IMR-90 (cell line): ENCODE measurements around the gene LRIG1. TPM values are rescaled to one million over a fixed set of nuclear protein-coding genes. Genes with fewer than 3 reads are reported as not detected.

Source experiments
- ATAC-seq: fragments of 200-7000 bp; cut with Tn5 transposase; 2 replicates; pipeline ENCODE4 v1.9.1; 2020; ENCODE audit warnings: low read depth, mild to moderate bottlenecking, moderate library complexity
- BruUV-seq: library from RNA; stranded (reverse); fragments of 400-500 nt; replicated peaks from 2 replicates; lab custom pipeline; 2021; lab: Mats Ljungman, UMichigan
- CTCF ChIA-PET: fragments of 300-600 bp; formaldehyde crosslinking; extraction: SDS; loops from one replicate; lab custom pipeline; 2021; ENCODE audit warnings: antibody characterized with exemption; lab: Yijun Ruan, JAX
- POLR2A ChIA-PET: fragments of 300-600 bp; sonication (Branson Sonifier 250); formaldehyde crosslinking; loops from one replicate; lab custom pipeline; 2022; ENCODE audit warnings: antibody characterized with exemption; ENCODE audit not compliant: unreplicated experiment; lab: Charles Lee
- DNase-seq: peaks from one replicate; pipeline ENCODE4 v3.0.0; 2013
- H2AFZ ChIP-seq: replicated peaks from 2 replicates; pipeline ENCODE3; 2013; ENCODE audit warnings: low read length, mild to moderate bottlenecking; ENCODE audit not compliant: poor library complexity
- H2AK5ac ChIP-seq: 2 replicates; pipeline ENCODE4 v1.6.1; 2013; ENCODE audit warnings: low read depth, low read length, inconsistent platforms
- H2AK9ac ChIP-seq: replicated peaks from 2 replicates; pipeline ENCODE3; 2013; ENCODE audit warnings: mild to moderate bottlenecking, low read depth, low read length, moderate library complexity; ENCODE audit not compliant: poor library complexity
- H2BK120ac ChIP-seq: 2 replicates; pipeline ENCODE4 v1.6.1; 2013; ENCODE audit warnings: low read depth, low read length, inconsistent platforms
- H2BK15ac ChIP-seq: 3 replicates; pipeline ENCODE4 v1.6.1; 2013; ENCODE audit warnings: low read depth, low read length, inconsistent platforms
- H2BK20ac ChIP-seq: 2 replicates; pipeline ENCODE4 v1.6.1; 2013; ENCODE audit warnings: low read depth, mild to moderate bottlenecking, inconsistent platforms, low read length, moderate library complexity
- H2BK5ac ChIP-seq: 2 replicates; pipeline ENCODE4 v1.6.1; 2013; ENCODE audit warnings: mild to moderate bottlenecking, low read depth, low read length, inconsistent platforms; ENCODE audit not compliant: poor library complexity, severe bottlenecking
- H3K14ac ChIP-seq: replicated peaks from 2 replicates; pipeline ENCODE4 v1.6.1; 2013; ENCODE audit warnings: low read depth, low read length, inconsistent platforms
- H3K18ac ChIP-seq: 2 replicates; pipeline ENCODE4 v1.6.1; 2013; ENCODE audit warnings: low read depth, low read length, control low read depth
- H3K23ac ChIP-seq: 2 replicates; pipeline ENCODE4 v1.6.1; 2013; ENCODE audit warnings: low read depth, low read length, inconsistent platforms
- H3K27ac ChIP-seq: 2 replicates; pipeline ENCODE4 v1.5.1; 2013; ENCODE audit warnings: mild to moderate bottlenecking, control low read depth, low read length; ENCODE audit not compliant: insufficient read depth
- H3K27me3 ChIP-seq: 2 replicates; pipeline ENCODE4 v1.6.1; 2013; ENCODE audit warnings: low read length; ENCODE audit not compliant: control insufficient read depth, insufficient read depth
- H3K36me3 ChIP-seq: 2 replicates; pipeline ENCODE4 v1.6.1; 2013; ENCODE audit warnings: low read length, mixed read lengths; ENCODE audit not compliant: control insufficient read depth, insufficient read depth
- H3K4ac ChIP-seq: 2 replicates; pipeline ENCODE4 v1.6.1; 2013; ENCODE audit warnings: low read depth, low read length, inconsistent platforms
- H3K4me1 ChIP-seq: 2 replicates; pipeline ENCODE4 v1.6.1; 2013; ENCODE audit warnings: low read length, mixed read lengths; ENCODE audit not compliant: control insufficient read depth, insufficient read depth
- H3K4me2 ChIP-seq: 2 replicates; pipeline ENCODE4 v1.6.1; 2013; ENCODE audit warnings: low read depth, mild to moderate bottlenecking, control low read depth, low read length, moderate library complexity
- H3K4me3 ChIP-seq: 2 replicates; pipeline ENCODE4 v1.5.1; 2013; ENCODE audit warnings: low read depth, mild to moderate bottlenecking, control low read depth, low read length, moderate library complexity; ENCODE audit not compliant: insufficient read depth
- H3K56ac ChIP-seq: 2 replicates; pipeline ENCODE4 v1.6.1; 2013; ENCODE audit warnings: low read length, inconsistent platforms; ENCODE audit not compliant: insufficient read depth; ENCODE audit errors: extremely low read depth
- H3K79me1 ChIP-seq, 2 experiments: 2 replicates each; pipeline ENCODE4 v1.6.1; 2013; ENCODE audit warnings: low read length in 2 of 2, inconsistent platforms in 1 of 2, low read depth in 1 of 2
- H3K9ac ChIP-seq: 2 replicates; pipeline ENCODE4 v1.6.1; 2013; ENCODE audit warnings: low read depth, low read length, control low read depth
- H3K9me1 ChIP-seq: 2 replicates; pipeline ENCODE4 v1.6.1; 2013; ENCODE audit warnings: low read length, inconsistent platforms; ENCODE audit not compliant: insufficient read depth
- H3K9me3 ChIP-seq: 2 replicates; pipeline ENCODE4 v1.6.1; 2013; ENCODE audit warnings: low read length; ENCODE audit not compliant: control insufficient read depth, insufficient read depth
- H4K20me1 ChIP-seq: 2 replicates; pipeline ENCODE4 v1.6.1; 2013; ENCODE audit warnings: low read length, inconsistent platforms; ENCODE audit not compliant: insufficient read depth
- H4K5ac ChIP-seq: 2 replicates; pipeline ENCODE4 v1.6.1; 2013; ENCODE audit warnings: mild to moderate bottlenecking, low read depth, low read length, control low read depth
- H4K8ac ChIP-seq, 2 experiments: 2 replicates each; pipeline ENCODE4 v1.6.1; 2013; ENCODE audit warnings: low read depth in 2 of 2, low read length in 2 of 2, control low read depth in 1 of 2, inconsistent platforms in 1 of 2
- H4K91ac ChIP-seq: 2 replicates; pipeline ENCODE4 v1.6.1; 2013; ENCODE audit warnings: low read depth, low read length, inconsistent platforms; ENCODE audit not compliant: insufficient read depth
- BHLHE40 ChIP-seq: fragments of 150-350 bp; IDR thresholded peaks from 2 replicates; pipeline ENCODE4 v1.6.1; 2016; ENCODE audit warnings: mild to moderate bottlenecking, low read depth, low read length
- CEBPB ChIP-seq: IDR thresholded peaks from 2 replicates; pipeline ENCODE4 v1.6.1; 2012; ENCODE audit warnings: low read depth, low read length, improper control_type of control experiment
- CHD1 ChIP-seq: IDR thresholded peaks from 2 replicates; pipeline ENCODE4 v1.6.1; 2012; ENCODE audit warnings: low read depth, low read length, improper control_type of control experiment
- FOS ChIP-seq: fragments of 150-350 bp; IDR thresholded peaks from 2 replicates; pipeline ENCODE4 v1.6.1; 2016; ENCODE audit warnings: low read depth, low read length
- MAFK ChIP-seq: IDR thresholded peaks from 2 replicates; pipeline ENCODE4 v1.6.1; 2012; ENCODE audit warnings: low read depth, low read length, improper control_type of control experiment
- MAZ ChIP-seq: IDR thresholded peaks from 2 replicates; pipeline ENCODE4 v1.6.1; 2012; ENCODE audit warnings: low read depth, mild to moderate bottlenecking, low read length, improper control_type of control experiment, moderate library complexity, borderline replicate concordance
- MXI1 ChIP-seq: IDR thresholded peaks from 2 replicates; pipeline ENCODE4 v1.6.1; 2012; ENCODE audit warnings: low read depth, mild to moderate bottlenecking, low read length, moderate library complexity, borderline replicate concordance
- NFE2L2 ChIP-seq: fragments of 150-350 bp; IDR thresholded peaks from 2 replicates; pipeline ENCODE4 v1.6.1; 2016; ENCODE audit warnings: low read depth, mild to moderate bottlenecking, low read length
- POLR2A ChIP-seq: IDR thresholded peaks from 2 replicates; pipeline ENCODE4 v1.6.1; 2012; ENCODE audit warnings: mild to moderate bottlenecking, low read depth, low read length
- RAD21 ChIP-seq: IDR thresholded peaks from 2 replicates; pipeline ENCODE4 v1.6.1; 2012; ENCODE audit warnings: low read length, improper control_type of control experiment
- RCOR1 ChIP-seq: IDR thresholded peaks from 2 replicates; pipeline ENCODE4 v1.6.1; 2012; ENCODE audit warnings: mild to moderate bottlenecking, low read length, improper control_type of control experiment; ENCODE audit not compliant: insufficient replicate concordance
- RFX5 ChIP-seq: IDR thresholded peaks from 2 replicates; pipeline ENCODE4 v1.8.0; 2012; ENCODE audit warnings: low read depth, mild to moderate bottlenecking, low read length, moderate library complexity
- SMC3 ChIP-seq: fragments of 150-350 bp; IDR thresholded peaks from 2 replicates; pipeline ENCODE4 v1.6.1; 2016; ENCODE audit warnings: low read depth, mild to moderate bottlenecking, antibody characterized with exemption, low read length, moderate library complexity
- WGBS, 2 experiments: methylation state at CpG; one replicate each; pipeline versions ENCODE4 v1.1.5 to v1.1.7; 2013; ENCODE audit warnings: missing lambda C conversion rate in 2 of 2; ENCODE audit not compliant: insufficient read length in 1 of 2; ENCODE audit errors: extremely low coverage in 2 of 2; 5-methylcytosine and 5-hydroxymethylcytosine counted together
- dilution Hi-C: fragments of 300-500 bp; cut with HindIII; formaldehyde crosslinking; loops from one replicate; pipeline ENCODE4 v1.14.3; 2018; ENCODE audit warnings: low sequenced_read_pairs; ENCODE audit not compliant: unreplicated experiment
- in situ Hi-C: fragments of 300-500 bp; cut with MboI; formaldehyde crosslinking; loops from 3 replicates; pipeline ENCODE4 v1.14.3; 2019; ENCODE audit warnings: low sequenced_read_pairs, inconsistent platforms, mixed read lengths
- intact Hi-C: fragments of 100-400 bp; cut with micrococcal nuclease; formaldehyde crosslinking; loops from 2 replicates; pipeline ENCODE4 v1.10.0; 2022
- polyA plus RNA-seq, 3 experiments: library from polyadenylated mRNA; depleted of rRNA; stranded (reverse); fragments of >200 nt; gene quantifications; 2 replicates each; pipeline ENCODE4 v1.2.3, GENCODE V29; 2012; ENCODE audit warnings: low replicate concordance in 1 of 3
- total RNA-seq: library from RNA; depleted of rRNA; stranded (reverse); fragments of >200 nt; gene quantifications from 2 replicates; pipeline ENCODE4 v1.2.3, GENCODE V29; 2012
- TF ChIP-seq, protein P1 (sequence below): fragments of 150-350 bp; IDR thresholded peaks from 2 replicates; pipeline ENCODE4 v1.6.1; 2016; ENCODE audit warnings: low read depth, mild to moderate bottlenecking, low read length, moderate library complexity, borderline replicate concordance
- TF ChIP-seq, protein P2 (sequence below): conservative IDR thresholded peaks from 2 replicates; pipeline ENCODE4 v1.5.1; 2012; ENCODE audit warnings: mild to moderate bottlenecking, low read depth, low read length, improper control_type of control experiment
- TF ChIP-seq, protein P3 (sequence below): fragments of 150-350 bp; IDR thresholded peaks from 2 replicates; pipeline ENCODE4 v1.6.1; 2017; ENCODE audit warnings: mild to moderate bottlenecking, antibody characterized with exemption, low read length, low read depth

The LRIG1 gene
- total and polyA plus RNA-seq, 2 of the 4 experiments (the other 2 are of a cell fraction) = 62.8 to 87.8 TPM

DNA sequence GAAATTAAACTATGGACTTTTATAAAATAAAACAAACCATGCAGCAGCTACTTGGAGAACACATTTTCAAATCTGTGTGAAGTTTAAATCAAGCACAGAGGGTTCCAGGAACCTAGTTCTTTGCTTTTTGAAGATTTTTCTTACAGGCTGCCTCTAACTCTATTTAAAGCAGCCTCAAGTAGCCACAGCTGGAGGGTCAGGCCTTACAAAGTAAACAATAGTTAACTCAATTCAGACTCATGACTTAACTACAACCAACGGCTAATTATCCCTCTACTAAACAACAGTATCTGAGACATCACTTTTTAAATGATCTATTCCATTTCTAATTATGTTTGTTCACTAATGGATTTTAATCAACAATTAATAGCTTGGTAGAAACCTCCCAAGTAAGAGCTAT, 9.8 kb downstream of the LRIG1 start:
- Histone ChIP-seq H3K23ac (no peak overlapping the region), H3K14ac (no peak overlapping the region), H2BK20ac (no peak overlapping the region), H2BK5ac (peak overlapping the region; percentile 11), H2BK15ac (no peak overlapping the region), H3K9me3 (no peaks in the 10 kb centered on the region), H4K5ac (no peak overlapping the region), H3K4ac (no peak overlapping the region), H3K27ac (no peak overlapping the region), H2AFZ (no peak overlapping the region), H4K20me1 (peaks cover 19% of the 10 kb centered on the region; the same call in 1 of the 2 replicates), H2BK120ac (no peak overlapping the region), H3K79me1 (peaks cover 17 to 65% of the 10 kb centered on the region in 2 experiments; a peak in 3 of 4 replicates), H2AK9ac (no peak overlapping the region), H2AK5ac (no peak overlapping the region), H3K4me1 (peaks cover 25% of the 10 kb centered on the region), H3K9ac (no peak overlapping the region), H3K36me3 (no peaks in the 10 kb centered on the region), H3K56ac (no peak overlapping the region), H3K9me1 (peaks cover 7% of the 10 kb centered on the region), H3K4me3 (no peak overlapping the region), H4K8ac (no peak overlapping the region), H3K18ac (0 out of 2 replicates have a peak overlapping the region, but pooled peaks have one; percentile 18), H3K27me3 (no peaks in the 10 kb centered on the region), H3K4me2 (peak overlapping the region; percentile 55; the same call in 1 of the 2 replicates), H4K91ac (no peak overlapping the region)
- WGBS, 2 experiments = no CpG with 5 or more reads among the region's 1 CpG
- in situ Hi-C loops = loop anchor here (10.0 kb wide), 1 partner anchor 216 kb away; no protein-coding TSS in a partner anchor
- BruUV-seq = no TSS peak
- intact Hi-C loops = no loop called here
- POLR2A ChIA-PET = no interaction called here
- CTCF ChIA-PET = interaction anchor here (0.6 to 1.2 kb wide), 3 partner anchors 113 to 312 kb away, joined by 4 to 5 read pairs (median 5); no protein-coding TSS in a partner anchor
- peak; percentile 66 for DNase-seq
- TF ChIP-seq, protein P1, sequence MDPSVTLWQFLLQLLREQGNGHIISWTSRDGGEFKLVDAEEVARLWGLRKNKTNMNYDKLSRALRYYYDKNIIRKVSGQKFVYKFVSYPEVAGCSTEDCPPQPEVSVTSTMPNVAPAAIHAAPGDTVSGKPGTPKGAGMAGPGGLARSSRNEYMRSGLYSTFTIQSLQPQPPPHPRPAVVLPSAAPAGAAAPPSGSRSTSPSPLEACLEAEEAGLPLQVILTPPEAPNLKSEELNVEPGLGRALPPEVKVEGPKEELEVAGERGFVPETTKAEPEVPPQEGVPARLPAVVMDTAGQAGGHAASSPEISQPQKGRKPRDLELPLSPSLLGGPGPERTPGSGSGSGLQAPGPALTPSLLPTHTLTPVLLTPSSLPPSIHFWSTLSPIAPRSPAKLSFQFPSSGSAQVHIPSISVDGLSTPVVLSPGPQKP = no peak
- TF ChIP-seq SMC3 (no peak), RCOR1 (no peak), FOS (no peak), MAFK (no peak), CEBPB (no peak), POLR2A (no peak), BHLHE40 (no peak), NFE2L2 (no peak), MAZ (no peak), RAD21 (no peak), MXI1 (no peak), CHD1 (no peak), RFX5 (no peak)
- TF ChIP-seq, protein P2, sequence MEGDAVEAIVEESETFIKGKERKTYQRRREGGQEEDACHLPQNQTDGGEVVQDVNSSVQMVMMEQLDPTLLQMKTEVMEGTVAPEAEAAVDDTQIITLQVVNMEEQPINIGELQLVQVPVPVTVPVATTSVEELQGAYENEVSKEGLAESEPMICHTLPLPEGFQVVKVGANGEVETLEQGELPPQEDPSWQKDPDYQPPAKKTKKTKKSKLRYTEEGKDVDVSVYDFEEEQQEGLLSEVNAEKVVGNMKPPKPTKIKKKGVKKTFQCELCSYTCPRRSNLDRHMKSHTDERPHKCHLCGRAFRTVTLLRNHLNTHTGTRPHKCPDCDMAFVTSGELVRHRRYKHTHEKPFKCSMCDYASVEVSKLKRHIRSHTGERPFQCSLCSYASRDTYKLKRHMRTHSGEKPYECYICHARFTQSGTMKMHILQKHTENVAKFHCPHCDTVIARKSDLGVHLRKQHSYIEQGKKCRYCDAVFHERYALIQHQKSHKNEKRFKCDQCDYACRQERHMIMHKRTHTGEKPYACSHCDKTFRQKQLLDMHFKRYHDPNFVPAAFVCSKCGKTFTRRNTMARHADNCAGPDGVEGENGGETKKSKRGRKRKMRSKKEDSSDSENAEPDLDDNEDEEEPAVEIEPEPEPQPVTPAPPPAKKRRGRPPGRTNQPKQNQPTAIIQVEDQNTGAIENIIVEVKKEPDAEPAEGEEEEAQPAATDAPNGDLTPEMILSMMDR = no peak
- TF ChIP-seq, protein P3, sequence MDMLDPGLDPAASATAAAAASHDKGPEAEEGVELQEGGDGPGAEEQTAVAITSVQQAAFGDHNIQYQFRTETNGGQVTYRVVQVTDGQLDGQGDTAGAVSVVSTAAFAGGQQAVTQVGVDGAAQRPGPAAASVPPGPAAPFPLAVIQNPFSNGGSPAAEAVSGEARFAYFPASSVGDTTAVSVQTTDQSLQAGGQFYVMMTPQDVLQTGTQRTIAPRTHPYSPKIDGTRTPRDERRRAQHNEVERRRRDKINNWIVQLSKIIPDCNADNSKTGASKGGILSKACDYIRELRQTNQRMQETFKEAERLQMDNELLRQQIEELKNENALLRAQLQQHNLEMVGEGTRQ = no peak
- peak; percentile 45 for ATAC-seq
- dilution Hi-C loops = no loop called here
